ENCODE data around the gene MAP3K2. TPM values are rescaled to one million over a fixed set of nuclear protein-coding genes. Genes with fewer than 3 reads are reported as not detected.

The MAP3K2 gene
- total RNA-seq, result 10 to 100 TPM; 29.4 to 49.1 (median 44.0) TPM

- peaks cover 44% of the 10 kb centered on the region for H3K4me1 ChIP-seq
- 0% methylated on average over 2 of the region's 100 CpGs for WGBS
- TF ChIP-seq POLR2AphosphoS5 (IDR thresholded peaks at IDR 0.05) (peak; percentile 9 to 80 (median 32)), POLR2A (IDR thresholded peaks at IDR 0.05) (peak in 1 of 2 donors; percentile 80), EP300 (IDR thresholded peaks at IDR 0.05) (no peak), CTCF (IDR thresholded peaks at IDR 0.05) (no peak)
Observed at GRCh38 chr2:127387655-127388422, at the start of gene MAP3K2. Gene MAP3K2 (minus strand): TSS chr2:127387975. CDS start chr2:127343129, 44,846 bp downstream.

GRCh38 chr2:127437056-127437455 lies 49.3 kb upstream of the MAP3K2 start:
- TF ChIP-seq POLR2A (IDR thresholded peaks at IDR 0.05) (no peak), POLR2AphosphoS5 (IDR thresholded peaks at IDR 0.05) (no peak), CTCF (IDR thresholded peaks at IDR 0.05) (no peak), EP300 (IDR thresholded peaks at IDR 0.05) (no peak)

More at GRCh38 chr2:127387655-127388422, at the start of gene MAP3K2:
- peak within 1 kb of the TSS; percentile 99 for H3K4me3 ChIP-seq
- H3K27ac ChIP-seq, result peak within 1 kb of the TSS; percentile 100
- no peaks in the 10 kb centered on the region for H3K36me3 ChIP-seq
- no peaks in the 10 kb centered on the region for H3K27me3 ChIP-seq
- no peaks in the 10 kb centered on the region for H3K9me3 ChIP-seq
- DNase-seq (ENCODE audit: low spot score in 2 of 2), result peak; percentile 95 to 96

GRCh38 chr2:127434515-127434914 lies 46.7 kb upstream of the MAP3K2 start:
- Histone ChIP-seq H3K4me3 (no peak overlapping the region), H3K27me3 (no peaks in the 10 kb centered on the region), H3K36me3 (peaks cover 3% of the 10 kb centered on the region), H3K27ac (no peak overlapping the region), H3K9me3 (no peaks in the 10 kb centered on the region), H3K4me1 (no peaks in the 10 kb centered on the region)
- DNase-seq (ENCODE audit: low spot score in 2 of 2), result no peak
- no peak for TF ChIP-seq POLR2AphosphoS5 (IDR thresholded peaks at IDR 0.05)
- no peak for TF ChIP-seq POLR2A (IDR thresholded peaks at IDR 0.05)
- TF ChIP-seq EP300 (IDR thresholded peaks at IDR 0.05), result no peak
- 94% methylated on average over 6 of the region's 6 CpGs for WGBS

More at GRCh38 chr2:127437056-127437455, 49.3 kb upstream of the MAP3K2 start:
- H3K27ac ChIP-seq, result no peak overlapping the region
- WGBS, result 84% methylated on average over 9 of the region's 9 CpGs
- H3K27me3 ChIP-seq, result no peaks in the 10 kb centered on the region
- no peaks in the 10 kb centered on the region for H3K36me3 ChIP-seq
- H3K4me3 ChIP-seq, result no peak overlapping the region
- no peaks in the 10 kb centered on the region for H3K9me3 ChIP-seq
- DNase-seq (ENCODE audit: low spot score in 2 of 2), result no peak
- H3K4me1 ChIP-seq, result no peaks in the 10 kb centered on the region

GRCh38 chr2:127431408-127432023 lies 43.7 kb upstream of the MAP3K2 start:
- WGBS, result 83% methylated on average over 14 of the region's 14 CpGs
- no peaks in the 10 kb centered on the region for H3K4me1 ChIP-seq
- TF ChIP-seq POLR2A (IDR thresholded peaks at IDR 0.05), result no peak
- no peak for TF ChIP-seq CTCF (IDR thresholded peaks at IDR 0.05)
- TF ChIP-seq EP300 (IDR thresholded peaks at IDR 0.05), result no peak
- TF ChIP-seq POLR2AphosphoS5 (IDR thresholded peaks at IDR 0.05), result no peak

GRCh38 chr2:127429844-127430425 lies 42.2 kb upstream of the MAP3K2 start:
- TF ChIP-seq POLR2AphosphoS5 (IDR thresholded peaks at IDR 0.05) (no peak), EP300 (IDR thresholded peaks at IDR 0.05) (no peak), CTCF (IDR thresholded peaks at IDR 0.05) (no peak), POLR2A (IDR thresholded peaks at IDR 0.05) (no peak)
- Histone ChIP-seq H3K9me3 (no peaks in the 10 kb centered on the region), H3K27ac (no peak overlapping the region), H3K36me3 (peaks cover 3% of the 10 kb centered on the region), H3K27me3 (no peaks in the 10 kb centered on the region), H3K4me3 (no peak overlapping the region), H3K4me1 (no peaks in the 10 kb centered on the region)
- DNase-seq (ENCODE audit: low spot score in 2 of 2), result no peak
- WGBS, result 89% methylated on average over 7 of the region's 7 CpGs

More at GRCh38 chr2:127431408-127432023, 43.7 kb upstream of the MAP3K2 start:
- DNase-seq (ENCODE audit: low spot score in 2 of 2), result no peak
- Histone ChIP-seq H3K27me3 (no peaks in the 10 kb centered on the region), H3K27ac (no peak overlapping the region), H3K9me3 (no peaks in the 10 kb centered on the region), H3K4me3 (no peak overlapping the region), H3K36me3 (peaks cover 3% of the 10 kb centered on the region)

Measured in suprapubic skin (tissue), 4 donors.